Measurements from ENCODE around the gene MAN1C1.

DNA sequence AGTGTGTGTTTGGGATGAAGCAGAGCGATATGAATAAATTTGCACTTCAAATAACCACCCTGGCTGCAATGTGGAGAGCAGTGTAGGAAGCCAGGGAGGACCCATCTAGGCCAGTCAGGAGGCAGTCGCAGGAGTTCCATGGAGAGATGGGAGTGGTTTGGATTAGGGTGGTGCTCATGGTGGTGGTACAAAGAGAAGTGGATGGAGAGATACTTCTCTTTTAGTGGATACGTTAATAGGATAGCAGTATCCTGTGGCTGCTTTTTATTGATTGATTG is 58.2 kb downstream of the MAN1C1 start:
- TF ChIP-seq POLR2AphosphoS5 (IDR thresholded peaks at IDR 0.05; ENCODE audit: low read depth, low read length) (no peak), TAF1 (IDR thresholded peaks at IDR 0.05; ENCODE audit: borderline replicate concordance, low read depth, low read length) (no peak)

Data from GM12892 (cell line).